ENCODE results near the gene ANK3. TPM values are rescaled to one million over a fixed set of nuclear protein-coding genes. Genes with fewer than 3 reads are reported as not detected.

Gene ANK3
- total and polyA plus RNA-seq, 2 donors from 2014 or later, result 38.2 to 214 TPM

DNA sequence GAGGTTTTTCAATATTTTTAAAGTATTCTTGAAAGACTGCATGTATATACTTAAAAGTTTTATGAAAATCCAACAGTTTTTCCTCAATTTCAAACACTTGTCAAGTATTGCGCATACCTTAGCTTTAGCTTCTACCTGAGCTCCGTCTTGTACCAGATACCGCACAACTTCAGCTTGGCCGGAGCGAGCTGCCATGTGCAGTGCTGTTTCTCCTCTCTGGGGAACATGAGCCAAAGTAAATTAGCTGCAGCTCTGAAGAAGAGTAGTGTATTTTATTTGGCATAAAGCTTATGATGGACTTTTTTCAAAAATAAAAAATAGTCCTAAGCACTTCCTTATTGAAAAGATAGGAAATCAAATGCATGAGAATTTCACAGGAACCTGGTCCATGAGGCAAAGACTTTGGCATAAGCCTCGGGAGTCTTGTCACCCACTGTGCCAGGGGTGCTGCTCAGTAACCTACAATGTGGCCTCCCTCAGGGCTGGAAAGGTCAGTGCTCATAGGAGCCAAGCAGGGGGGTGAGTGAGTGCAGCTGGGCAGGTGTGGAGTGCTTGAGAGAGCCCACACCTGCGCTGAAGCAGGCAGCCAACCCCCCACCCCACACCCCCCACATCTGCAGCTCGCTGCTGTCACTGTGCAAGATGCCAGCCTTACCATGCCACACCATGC is 189.5 kb downstream of the ANK3 start:
- no peak overlapping the region for H3K4me3 ChIP-seq (ENCODE audit: low read length in 3 of 3)
- peaks cover 0 to 6% (median 5%) of the 10 kb centered on the region in 3 donors for H3K4me1 ChIP-seq (ENCODE audit: control insufficient read depth in 2 of 3, insufficient read depth in 2 of 3, low read depth in 1 of 3, low read length in 3 of 3)
- no peak for TF ChIP-seq CTCF (IDR thresholded peaks at IDR 0.05; ENCODE audit: borderline replicate concordance, extremely low read depth, insufficient read depth)
- intact Hi-C loops (cut with DNase I), result loop anchor here (10.0 kb wide), 1 partner anchor 235 kb away; no protein-coding TSS in a partner anchor
- H3K27me3 ChIP-seq (ENCODE audit: control insufficient read depth, insufficient read depth, low read length), result no peaks in the 10 kb centered on the region
- no peaks in the 10 kb centered on the region for H3K9me3 ChIP-seq (ENCODE audit: control insufficient read depth in 2 of 3, insufficient read depth in 1 of 3, low read length in 3 of 3)
- FAIRE-seq (no peak), DNase-seq (no peak)
- no peak overlapping the region for H3K27ac ChIP-seq (ENCODE audit: low read depth in 2 of 2, low read length in 2 of 2)
- peaks cover 0 to 4% (median 0%) of the 10 kb centered on the region in 3 donors for H3K36me3 ChIP-seq (ENCODE audit: control insufficient read depth in 2 of 3, insufficient read depth in 3 of 3, low read length in 3 of 3)
- H3K9ac ChIP-seq (ENCODE audit: low read length in 3 of 3), result no peak overlapping the region

GRCh38 chr10:60197206-60197605 is 192.5 kb downstream of the ANK3 start:
- Histone ChIP-seq H3K27ac (ENCODE audit: low read depth in 2 of 2, low read length in 2 of 2) (no peak overlapping the region), H3K9me3 (ENCODE audit: control insufficient read depth in 2 of 3, insufficient read depth in 1 of 3, low read length in 3 of 3) (no peaks in the 10 kb centered on the region), H3K4me3 (ENCODE audit: low read length in 3 of 3) (no peak overlapping the region), H3K9ac (ENCODE audit: low read length in 3 of 3) (no peak overlapping the region), H3K27me3 (ENCODE audit: control insufficient read depth, insufficient read depth, low read length) (no peaks in the 10 kb centered on the region), H3K4me1 (ENCODE audit: control insufficient read depth in 2 of 3, insufficient read depth in 2 of 3, low read depth in 1 of 3, low read length in 3 of 3) (peaks cover 0 to 6% (median 5%) of the 10 kb centered on the region in 3 donors), H3K36me3 (ENCODE audit: control insufficient read depth in 2 of 3, insufficient read depth in 3 of 3, low read length in 3 of 3) (peaks cover 0 to 4% (median 0%) of the 10 kb centered on the region in 3 donors)
- TF ChIP-seq CTCF (IDR thresholded peaks at IDR 0.05; ENCODE audit: borderline replicate concordance, extremely low read depth, insufficient read depth), result no peak
- DNase-seq (no peak), FAIRE-seq (no peak)
- intact Hi-C loops (cut with DNase I), result no loop called here

DNA sequence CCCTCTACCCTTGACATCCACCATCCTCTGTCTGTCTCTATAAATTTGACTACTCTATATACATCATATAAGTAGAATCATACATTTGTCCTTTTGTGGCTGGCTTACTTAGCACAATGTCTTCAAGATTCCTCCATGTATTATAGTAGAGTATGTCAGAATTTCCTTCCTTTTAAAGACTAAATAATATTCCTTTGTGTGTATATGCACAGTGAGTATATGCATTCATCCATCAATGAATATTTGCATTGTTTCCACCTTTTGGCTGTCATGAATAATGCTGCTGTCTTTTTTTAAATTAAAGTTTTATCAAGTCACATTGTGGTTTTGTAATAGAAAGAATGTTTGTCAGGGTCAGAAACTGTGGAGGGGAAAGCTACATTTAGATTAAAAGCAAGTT is 195.3 kb downstream of the ANK3 start:
- no peak overlapping the region for H3K9ac ChIP-seq (ENCODE audit: low read length in 3 of 3)
- intact Hi-C loops (cut with DNase I), result no loop called here
- H3K9me3 ChIP-seq (ENCODE audit: control insufficient read depth in 2 of 3, insufficient read depth in 1 of 3, low read length in 3 of 3), result no peaks in the 10 kb centered on the region
- H3K4me1 ChIP-seq (ENCODE audit: control insufficient read depth in 2 of 3, insufficient read depth in 2 of 3, low read depth in 1 of 3, low read length in 3 of 3), result no peaks in the 10 kb centered on the region
- no peak overlapping the region for H3K27ac ChIP-seq (ENCODE audit: low read depth in 2 of 2, low read length in 2 of 2)
- no peak for FAIRE-seq
- DNase-seq, result no peak
- no peak for TF ChIP-seq CTCF (IDR thresholded peaks at IDR 0.05; ENCODE audit: borderline replicate concordance, extremely low read depth, insufficient read depth)
- no peaks in the 10 kb centered on the region for H3K27me3 ChIP-seq (ENCODE audit: control insufficient read depth, insufficient read depth, low read length)
- H3K4me3 ChIP-seq (ENCODE audit: low read length in 3 of 3), result no peak overlapping the region
- peaks cover 0 to 4% (median 0%) of the 10 kb centered on the region in 3 donors for H3K36me3 ChIP-seq (ENCODE audit: control insufficient read depth in 2 of 3, insufficient read depth in 3 of 3, low read length in 3 of 3)

All from kidney (tissue), 14 donors.